Esophagus muscularis mucosa (tissue), 4 donors: Measurements from ENCODE around the gene CASQ2.

Experiments used
- EP300 ChIP-seq: sonication (generic); formaldehyde crosslinking; IDR thresholded peaks from one replicate; pipeline ENCODE4 v1.6.1; 2017; ENCODE audit warnings: antibody characterized with exemption
- POLR2A ChIP-seq: fragments of 450-650 bp; IDR thresholded peaks from one replicate; pipeline ENCODE4 v1.6.1; 2017; ENCODE audit warnings: antibody characterized with exemption, moderate library complexity, mild to moderate bottlenecking, low read depth
- POLR2AphosphoS5 ChIP-seq, 2 donors: sonication (generic); formaldehyde crosslinking; IDR thresholded peaks; one replicate each; pipeline ENCODE4 v1.6.1; 2017; ENCODE audit warnings: antibody characterized with exemption in 2 of 2
- TF ChIP-seq, protein P1 (sequence below), 3 experiments: fragments of 200-600 bp in 2 of 3; fragments of 450-650 bp in 1 of 3; sonication (generic) in 2 of 3; IDR thresholded peaks; one replicate each; pipeline ENCODE4 v1.5.1; 2017 to 2019; ENCODE audit warnings: antibody characterized with exemption in 3 of 3, mild to moderate bottlenecking in 2 of 3, moderate library complexity in 1 of 3

DNA sequence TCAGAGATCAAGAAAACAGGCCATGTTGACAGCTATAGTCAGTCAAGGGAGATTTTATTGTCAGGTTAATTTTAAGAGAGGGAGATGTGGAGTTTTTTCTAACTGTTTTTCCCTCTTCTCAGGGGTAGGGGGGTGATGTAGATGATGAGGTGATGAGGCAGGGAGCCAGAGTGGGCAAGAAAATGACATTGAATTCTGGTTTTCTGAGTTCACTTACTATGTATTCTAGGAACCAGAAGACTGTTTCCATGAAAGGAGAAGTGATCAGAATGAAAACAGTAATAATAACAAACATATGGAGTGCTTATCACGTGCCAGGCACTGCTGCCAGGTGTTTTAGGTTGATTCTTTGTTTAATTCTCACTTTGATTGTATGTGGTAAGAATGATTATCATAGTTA is 40.2 kb downstream of the CASQ2 start:
- TF ChIP-seq, protein P1, sequence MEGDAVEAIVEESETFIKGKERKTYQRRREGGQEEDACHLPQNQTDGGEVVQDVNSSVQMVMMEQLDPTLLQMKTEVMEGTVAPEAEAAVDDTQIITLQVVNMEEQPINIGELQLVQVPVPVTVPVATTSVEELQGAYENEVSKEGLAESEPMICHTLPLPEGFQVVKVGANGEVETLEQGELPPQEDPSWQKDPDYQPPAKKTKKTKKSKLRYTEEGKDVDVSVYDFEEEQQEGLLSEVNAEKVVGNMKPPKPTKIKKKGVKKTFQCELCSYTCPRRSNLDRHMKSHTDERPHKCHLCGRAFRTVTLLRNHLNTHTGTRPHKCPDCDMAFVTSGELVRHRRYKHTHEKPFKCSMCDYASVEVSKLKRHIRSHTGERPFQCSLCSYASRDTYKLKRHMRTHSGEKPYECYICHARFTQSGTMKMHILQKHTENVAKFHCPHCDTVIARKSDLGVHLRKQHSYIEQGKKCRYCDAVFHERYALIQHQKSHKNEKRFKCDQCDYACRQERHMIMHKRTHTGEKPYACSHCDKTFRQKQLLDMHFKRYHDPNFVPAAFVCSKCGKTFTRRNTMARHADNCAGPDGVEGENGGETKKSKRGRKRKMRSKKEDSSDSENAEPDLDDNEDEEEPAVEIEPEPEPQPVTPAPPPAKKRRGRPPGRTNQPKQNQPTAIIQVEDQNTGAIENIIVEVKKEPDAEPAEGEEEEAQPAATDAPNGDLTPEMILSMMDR (IDR thresholded peaks at IDR 0.05) = no peak
- TF ChIP-seq POLR2AphosphoS5 (IDR thresholded peaks at IDR 0.05) = no peak
- no peak for TF ChIP-seq POLR2A
- TF ChIP-seq EP300 = no peak
